Activated B cell treated with CpG ODN at 0.5 μM for 24 hours (primary cell): ENCODE data around the gene PYURF. TPM values are rescaled to one million over a fixed set of nuclear protein-coding genes. Genes with fewer than 3 reads are reported as not detected.

ENCODE experiments used
- ATAC-seq: fragments of 200-7000 bp; cut with Tn5 transposase; one replicate; pipeline ENCODE4 v1.10.0; 2021; ENCODE audit warnings: low read depth, mild to moderate bottlenecking, moderate library complexity
- CTCF ChIA-PET: fragments of 350-600 bp; sonication (Branson Sonifier 250); formaldehyde crosslinking; loops from one replicate; lab custom pipeline; 2021; ENCODE audit warnings: antibody characterized with exemption; lab: Charles Lee
- POLR2A ChIA-PET: fragments of 350-600 bp; sonication (Branson Sonifier 250); formaldehyde crosslinking; loops from one replicate; lab custom pipeline; 2021; ENCODE audit warnings: antibody characterized with exemption; lab: Charles Lee
- DNase-seq: peaks from one replicate; pipeline ENCODE4 v3.0.0; 2022
- H3K27ac Mint-ChIP-seq: one replicate; pipeline ENCODE4 v1.8.0; 2020; ENCODE audit warnings: mixed read lengths
- H3K27me3 Mint-ChIP-seq: one replicate; pipeline ENCODE4 v1.8.0; 2021; ENCODE audit warnings: mixed read lengths
- H3K36me3 Mint-ChIP-seq: one replicate; pipeline ENCODE4 v1.8.0; 2021; ENCODE audit warnings: low read depth, mixed read lengths
- H3K4me1 Mint-ChIP-seq: one replicate; pipeline ENCODE4 v1.8.0; 2021; ENCODE audit warnings: mixed read lengths
- H3K4me3 Mint-ChIP-seq: one replicate; pipeline ENCODE4 v1.8.0; 2020; ENCODE audit warnings: mild to moderate bottlenecking, mixed read lengths
- H3K9me3 Mint-ChIP-seq: one replicate; pipeline ENCODE4 v1.8.0; 2020; ENCODE audit warnings: mixed read lengths
- CTCF ChIP-seq: fragments of 200-600 bp; IDR thresholded peaks from one replicate; pipeline ENCODE4 v1.8.0; 2022; ENCODE audit warnings: antibody characterized with exemption, mild to moderate bottlenecking
- intact Hi-C: fragments of 100-400 bp; cut with micrococcal nuclease; formaldehyde crosslinking; loops from one replicate; pipeline ENCODE4 v1.15.1; 2024
- total RNA-seq: library from RNA; stranded (reverse); gene quantifications from 2 replicates; pipeline ENCODE4 v1.2.3, GENCODE V29; 2022

PYURF gene
- total RNA-seq, 1 donor from 2014 or later: 42.2 TPM

DNA sequence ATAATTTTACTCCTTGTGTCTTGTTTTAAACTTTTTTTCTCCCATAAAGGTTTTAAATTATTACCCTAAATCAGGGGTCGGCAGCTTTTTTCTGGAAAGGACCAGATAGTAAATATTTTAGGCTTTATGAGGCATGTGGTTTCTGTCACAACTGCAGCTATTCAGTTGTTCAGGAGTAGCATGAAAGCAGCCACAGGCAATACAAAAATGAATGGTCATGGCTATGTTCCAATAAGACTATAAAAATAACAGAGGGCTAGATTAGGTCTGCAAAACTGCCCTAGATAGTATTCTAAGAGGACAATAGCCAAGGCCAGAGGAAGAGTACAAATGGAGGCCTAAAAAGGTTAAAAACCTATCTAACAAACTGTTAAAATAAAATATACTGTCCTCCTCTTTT, 42.0 kb downstream of the PYURF start:
- Mint-ChIP-seq H3K4me3 (no peak overlapping the region), H3K9me3 (no peaks in the 10 kb centered on the region), H3K36me3 (peaks cover 17% of the 10 kb centered on the region), H3K27ac (no peak overlapping the region), H3K4me1 (no peaks in the 10 kb centered on the region), H3K27me3 (no peaks in the 10 kb centered on the region)
- ChIA-PET POLR2A (no interaction called here), CTCF (no interaction called here)
- no peak for TF ChIP-seq CTCF
- ATAC-seq (no peak), DNase-seq (no peak)
- intact Hi-C loops: no loop called here

- no peak for TF ChIP-seq CTCF
- Mint-ChIP-seq H3K9me3 (no peaks in the 10 kb centered on the region), H3K27me3 (no peaks in the 10 kb centered on the region), H3K27ac (no peak overlapping the region), H3K4me3 (no peak overlapping the region), H3K36me3 (peaks cover 15% of the 10 kb centered on the region), H3K4me1 (no peaks in the 10 kb centered on the region)
- ChIA-PET POLR2A (no interaction called here), CTCF (no interaction called here)
- DNase-seq (no peak), ATAC-seq (no peak)
- intact Hi-C loops: no loop called here
These were observed 45.3 kb downstream of the PYURF start for GRCh38 chr4:88478247-88478646.

DNA sequence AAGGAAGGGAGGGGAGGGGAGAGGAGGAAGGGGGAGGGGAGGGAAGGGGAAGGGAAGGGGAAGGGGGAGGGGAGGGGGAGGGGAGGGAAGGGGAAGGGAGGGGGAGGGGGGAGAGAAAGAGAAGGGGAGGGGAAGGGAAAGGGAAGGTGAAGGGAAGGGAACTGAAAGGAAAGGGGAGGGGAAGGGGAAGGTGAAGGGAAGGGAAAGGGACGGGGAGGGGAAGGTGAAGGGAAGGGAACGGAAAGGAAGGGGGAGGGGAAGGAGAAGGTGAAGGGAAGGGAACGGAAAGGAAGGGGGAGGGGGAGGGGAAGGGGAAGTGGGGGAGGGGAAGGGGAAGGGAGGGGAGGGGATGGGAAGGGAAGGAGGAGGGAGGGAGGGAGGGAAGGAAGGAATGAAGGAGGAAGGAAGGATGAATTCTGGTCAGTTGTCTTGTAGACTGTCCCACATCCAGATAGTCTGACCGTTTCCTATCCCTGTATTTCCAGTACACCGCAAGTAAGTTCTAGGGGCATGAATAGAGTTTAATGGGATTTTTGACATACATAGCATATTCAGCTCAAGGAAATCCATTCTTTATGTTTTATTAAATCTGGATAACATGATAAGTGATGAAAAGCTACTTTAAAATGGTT, 46.2 kb downstream of the PYURF start:
- no peak overlapping the region for H3K4me3 Mint-ChIP-seq
- H3K27me3 Mint-ChIP-seq: no peaks in the 10 kb centered on the region
- DNase-seq (no peak), ATAC-seq (no peak)
- H3K9me3 Mint-ChIP-seq: no peaks in the 10 kb centered on the region
- intact Hi-C loops: no loop called here
- H3K27ac Mint-ChIP-seq: no peak overlapping the region
- ChIA-PET POLR2A (no interaction called here), CTCF (no interaction called here)
- no peaks in the 10 kb centered on the region for H3K4me1 Mint-ChIP-seq
- H3K36me3 Mint-ChIP-seq: peaks cover 20% of the 10 kb centered on the region
- no peak for TF ChIP-seq CTCF

Other genes starting within 250 kb of the PYURF start
- gene PPM1K, start 239.2 kb downstream of the PYURF start, total RNA-seq: 72.1 and 76.6 TPM in 2 replicates
- gene HERC6, start 144.9 kb downstream of the PYURF start, total RNA-seq: 11.4 and 12.2 TPM in 2 replicates
- 4.2 and 4.8 TPM in 2 replicates for gene HERC5, start 66.7 kb downstream of the PYURF start, total RNA-seq
- 23.8 and 27.5 TPM in 2 replicates for gene HERC3, start 68.7 kb upstream of the PYURF start, total RNA-seq
- 1.8 and 2.6 TPM in 2 replicates for gene NAP1L5, start 174.1 kb upstream of the PYURF start, total RNA-seq